Gastrocnemius medialis (tissue), 4 donors: ENCODE measurements around the gene CLEC10A.

Experiments
- POLR2A ChIP-seq, 2 donors: fragments of 450-650 bp; IDR thresholded peaks; one replicate each; pipeline ENCODE4 v1.6.1; 2017; ENCODE audit warnings: antibody characterized with exemption in 2 of 2, mild to moderate bottlenecking in 2 of 2, moderate library complexity in 2 of 2
- TF ChIP-seq, protein P1 (sequence below), 5 experiments: fragments of 450-650 bp in 3 of 5; fragments of 200-600 bp in 2 of 5; sonication (generic) in 2 of 5; IDR thresholded peaks in 4 of 5; conservative IDR thresholded peaks in 1 of 5; 1 replicate in 4 of 5; 2 replicates in 1 of 5; pipeline ENCODE4 v1.5.1; 2016 to 2019; ENCODE audit warnings: antibody characterized with exemption in 5 of 5, mild to moderate bottlenecking in 3 of 5, moderate library complexity in 3 of 5

- TF ChIP-seq, protein P1, sequence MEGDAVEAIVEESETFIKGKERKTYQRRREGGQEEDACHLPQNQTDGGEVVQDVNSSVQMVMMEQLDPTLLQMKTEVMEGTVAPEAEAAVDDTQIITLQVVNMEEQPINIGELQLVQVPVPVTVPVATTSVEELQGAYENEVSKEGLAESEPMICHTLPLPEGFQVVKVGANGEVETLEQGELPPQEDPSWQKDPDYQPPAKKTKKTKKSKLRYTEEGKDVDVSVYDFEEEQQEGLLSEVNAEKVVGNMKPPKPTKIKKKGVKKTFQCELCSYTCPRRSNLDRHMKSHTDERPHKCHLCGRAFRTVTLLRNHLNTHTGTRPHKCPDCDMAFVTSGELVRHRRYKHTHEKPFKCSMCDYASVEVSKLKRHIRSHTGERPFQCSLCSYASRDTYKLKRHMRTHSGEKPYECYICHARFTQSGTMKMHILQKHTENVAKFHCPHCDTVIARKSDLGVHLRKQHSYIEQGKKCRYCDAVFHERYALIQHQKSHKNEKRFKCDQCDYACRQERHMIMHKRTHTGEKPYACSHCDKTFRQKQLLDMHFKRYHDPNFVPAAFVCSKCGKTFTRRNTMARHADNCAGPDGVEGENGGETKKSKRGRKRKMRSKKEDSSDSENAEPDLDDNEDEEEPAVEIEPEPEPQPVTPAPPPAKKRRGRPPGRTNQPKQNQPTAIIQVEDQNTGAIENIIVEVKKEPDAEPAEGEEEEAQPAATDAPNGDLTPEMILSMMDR (IDR thresholded peaks at IDR 0.05 in 4 of 5, conservative IDR thresholded peaks at IDR 0.05 in 1 of 5): no peak
- TF ChIP-seq POLR2A (IDR thresholded peaks at IDR 0.05): no peak
Observed at GRCh38 chr17:7111784-7112509, 31.9 kb upstream of the CLEC10A start.
